CD1c-positive myeloid dendritic cell (primary cell): ENCODE data around the gene ZNF783.
A peak's percentile ranks its signal among the peaks of the same experiment; 100 is the strongest.
"Not testable (repeated sequence)": the region's sequence is repeated elsewhere in the genome, so short reads cannot be mapped to it uniquely, and the experiment has no call there.

Experiments
- DNase-seq: peaks from one replicate; pipeline ENCODE4 v3.0.0-alpha.2; 2016; ENCODE audit errors: extremely low spot score

The ZNF783 gene

GRCh38 chr7:149300620-149301285, 38.8 kb downstream of the ZNF783 start:
- DNase-seq = no peak

- DNase-seq = no peak
Measured at GRCh38 chr7:149302222-149302621, 40.2 kb downstream of the ZNF783 start.

DNA sequence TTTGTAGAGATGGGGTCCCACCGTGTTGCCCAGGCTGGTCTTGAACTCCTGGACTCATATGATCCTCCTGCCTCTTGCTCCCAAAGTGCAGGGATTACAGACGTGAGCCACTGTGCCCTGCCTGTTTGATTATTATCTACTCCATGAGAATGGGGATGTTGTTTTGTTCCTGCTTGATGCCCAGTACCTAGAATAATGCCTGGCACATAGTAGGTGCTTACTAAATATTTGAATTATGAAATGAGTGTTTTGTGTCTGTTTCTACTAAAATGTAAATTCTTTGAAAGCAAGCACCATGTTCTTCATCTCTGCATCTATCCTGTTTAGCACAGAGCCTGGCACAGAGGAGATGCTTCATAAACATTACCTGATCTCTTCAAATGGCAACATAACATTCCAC, 40.9 kb downstream of the ZNF783 start:
- DNase-seq = no peak

DNA sequence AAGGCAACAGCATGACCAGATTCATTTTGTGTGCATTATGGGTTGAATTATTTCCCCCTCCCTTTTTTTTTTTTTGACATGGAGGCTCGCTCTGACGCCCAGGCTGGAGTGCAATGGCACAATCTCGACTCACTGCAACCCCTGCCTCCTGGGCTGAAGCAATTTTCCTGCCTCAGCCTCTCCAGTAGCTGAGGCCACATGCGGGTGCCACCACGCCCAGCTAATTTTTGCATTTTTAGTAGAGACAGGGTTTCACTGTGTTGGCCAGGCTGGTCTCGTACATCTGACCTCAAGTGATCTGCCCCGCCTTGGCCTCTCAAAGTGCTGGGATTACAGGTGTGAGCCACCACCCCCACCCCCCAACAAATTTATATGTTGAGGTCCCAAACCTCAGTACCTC, 42.0 kb downstream of the ZNF783 start:
- DNase-seq = no peak

- no peak for DNase-seq
Measured at GRCh38 chr7:149306854-149307253, 44.9 kb downstream of the ZNF783 start.

DNA sequence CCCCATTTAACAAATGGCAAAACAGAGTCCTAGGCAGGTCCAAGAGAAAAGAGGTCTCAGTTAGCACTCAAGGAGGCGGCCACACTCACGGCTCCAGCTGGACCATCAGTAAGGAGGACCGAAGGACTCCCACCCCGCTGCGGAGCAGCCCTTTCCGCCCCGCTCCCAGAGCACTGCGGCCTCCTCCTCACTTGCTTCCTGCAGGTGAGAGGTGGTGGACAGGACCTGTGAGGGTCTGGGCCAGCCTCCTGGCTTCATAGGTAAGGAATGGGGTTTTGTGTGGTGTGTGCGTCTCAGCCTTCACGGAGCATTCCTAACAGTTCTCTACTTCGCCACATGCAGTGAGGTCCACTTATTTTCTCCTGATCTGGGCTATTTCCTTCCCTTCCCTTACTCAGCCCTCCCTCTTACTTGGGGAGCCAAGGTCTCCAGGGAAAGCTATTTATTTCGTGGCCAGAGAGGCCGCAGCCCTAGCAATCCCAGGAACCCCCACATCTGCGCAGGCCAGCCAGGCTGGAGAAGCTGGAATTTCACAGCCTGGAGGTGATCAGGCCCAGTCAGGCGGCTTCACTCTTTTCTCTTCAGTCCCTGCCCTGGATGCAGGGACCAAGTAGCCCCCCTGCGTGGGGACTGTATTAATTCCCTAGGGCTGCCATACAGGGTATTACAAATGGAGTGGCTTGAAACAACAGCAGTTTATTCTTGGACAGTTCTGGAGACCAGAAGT, 45.9 kb downstream of the ZNF783 start:
- no peak for DNase-seq

- peak; percentile 28 for DNase-seq
Measured at GRCh38 chr7:149310113-149310836, 48.3 kb downstream of the ZNF783 start.

- no peak for DNase-seq
Measured at GRCh38 chr7:149310990-149311573, 49.1 kb downstream of the ZNF783 start.

GRCh38 chr7:149313981-149314380, 52.0 kb downstream of the ZNF783 start:
- no peak for DNase-seq

- DNase-seq = no peak
Measured at GRCh38 chr7:149316606-149317005, 54.6 kb downstream of the ZNF783 start.

DNA sequence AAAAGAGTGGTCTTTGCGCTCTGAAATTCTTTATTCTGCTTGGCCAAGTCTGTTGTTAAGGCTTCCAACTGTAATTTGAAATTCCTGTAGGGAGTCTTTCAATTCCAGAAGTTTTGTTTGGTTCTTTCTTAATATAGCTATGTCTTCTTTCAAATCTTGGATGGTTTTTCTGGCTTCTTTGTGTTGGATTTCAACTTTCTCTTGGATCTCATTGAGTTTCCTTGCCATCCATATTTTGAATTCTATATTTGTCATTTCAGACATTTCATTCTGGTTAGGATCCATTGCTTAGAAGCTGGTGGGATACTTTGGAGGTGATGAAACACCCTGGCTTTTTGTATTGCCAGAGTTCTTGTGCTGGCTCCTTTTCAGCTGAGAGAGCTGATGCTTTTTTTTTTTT, 55.5 kb downstream of the ZNF783 start:
- DNase-seq = no peak

DNA sequence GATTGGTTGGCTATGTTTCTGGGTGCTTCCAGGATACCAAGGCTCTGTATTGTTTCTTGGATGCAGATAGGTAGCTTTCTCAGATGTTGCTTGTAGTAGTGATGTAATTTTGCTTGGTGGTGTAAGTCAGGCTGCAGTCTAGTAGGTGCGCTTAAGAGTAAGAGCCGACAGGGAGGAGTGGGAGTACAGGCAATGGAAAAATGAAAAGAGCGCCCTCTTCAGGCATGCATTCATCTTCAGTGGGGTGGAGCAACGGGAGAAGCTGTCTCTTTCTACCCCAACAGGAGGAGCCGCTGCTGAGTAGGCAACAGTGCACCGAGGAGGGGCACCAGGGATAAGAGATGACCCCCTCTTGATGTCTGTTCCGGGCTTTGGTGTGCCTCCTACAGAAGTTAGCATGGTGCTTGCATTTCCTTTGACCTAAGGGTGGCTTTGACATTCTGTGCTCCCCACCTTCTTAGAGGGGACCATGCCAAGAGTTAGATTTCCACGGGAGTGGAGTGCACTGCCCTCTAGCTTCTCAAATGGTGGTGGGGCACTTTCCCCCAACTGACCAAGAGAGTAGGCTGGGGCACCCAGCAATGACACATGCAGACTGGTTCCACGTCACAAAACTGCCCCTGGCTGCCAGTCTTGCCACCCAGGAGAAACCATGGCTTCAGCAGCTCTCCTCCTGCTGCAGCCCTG, 56.1 kb downstream of the ZNF783 start:
- no peak for DNase-seq

DNA sequence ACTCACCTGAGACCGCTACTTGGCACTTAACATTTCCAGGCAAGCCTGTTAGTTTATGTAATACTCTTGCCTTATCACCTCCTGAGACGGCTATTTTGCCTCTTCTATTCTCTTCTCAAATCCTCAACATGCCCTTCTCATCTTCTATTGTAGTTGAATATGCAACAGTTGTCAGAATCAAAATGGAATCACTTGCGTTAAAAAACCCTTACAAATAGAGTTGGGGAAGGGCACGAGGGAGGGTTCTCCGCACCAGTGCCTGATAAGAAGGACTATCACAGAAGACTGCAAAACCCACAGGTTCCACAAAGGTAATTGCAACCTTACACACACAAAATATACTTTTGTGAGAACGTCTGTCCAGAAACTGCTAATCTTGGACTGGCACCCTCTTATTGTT, 57.4 kb downstream of the ZNF783 start:
- no peak for DNase-seq

DNA sequence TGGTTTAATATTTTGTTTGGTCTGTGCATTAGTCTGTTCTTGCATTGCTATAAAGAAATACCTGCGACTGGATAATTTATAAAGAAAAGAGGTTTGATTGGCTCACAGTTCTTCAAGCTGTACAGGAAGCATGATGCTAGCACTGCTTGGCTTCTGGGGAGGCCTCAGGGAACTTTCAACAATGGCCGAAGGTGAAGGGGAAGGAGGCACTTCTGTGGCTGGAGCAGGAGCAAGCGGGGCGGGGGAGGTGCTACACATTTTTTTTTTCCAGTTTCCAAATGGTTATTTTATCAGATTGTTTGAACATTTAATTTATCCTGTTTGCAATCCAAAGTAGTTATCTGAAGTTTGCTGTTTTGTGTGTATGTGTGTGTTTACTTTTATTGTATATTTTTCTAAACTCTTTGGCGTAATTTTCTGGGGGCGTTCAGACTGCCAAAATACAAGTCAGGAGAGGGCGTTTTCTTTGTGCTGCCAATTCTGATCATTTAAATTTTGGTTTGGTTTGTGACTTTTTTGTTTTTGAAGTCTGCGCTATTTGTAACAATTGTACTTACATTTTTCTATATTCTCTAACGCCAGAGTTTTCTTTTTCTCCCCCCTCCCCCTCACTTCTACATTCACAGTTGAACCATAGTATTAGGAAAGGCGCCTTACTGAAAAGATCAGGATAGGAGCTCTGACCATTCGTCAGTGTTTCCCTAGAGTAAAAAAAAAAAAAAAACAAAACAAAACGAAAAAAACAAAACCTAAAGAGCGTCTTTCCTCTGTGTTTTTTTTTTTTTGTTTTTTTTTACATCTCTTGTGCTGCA, 58.5 kb downstream of the ZNF783 start:
- no peak for DNase-seq

DNA sequence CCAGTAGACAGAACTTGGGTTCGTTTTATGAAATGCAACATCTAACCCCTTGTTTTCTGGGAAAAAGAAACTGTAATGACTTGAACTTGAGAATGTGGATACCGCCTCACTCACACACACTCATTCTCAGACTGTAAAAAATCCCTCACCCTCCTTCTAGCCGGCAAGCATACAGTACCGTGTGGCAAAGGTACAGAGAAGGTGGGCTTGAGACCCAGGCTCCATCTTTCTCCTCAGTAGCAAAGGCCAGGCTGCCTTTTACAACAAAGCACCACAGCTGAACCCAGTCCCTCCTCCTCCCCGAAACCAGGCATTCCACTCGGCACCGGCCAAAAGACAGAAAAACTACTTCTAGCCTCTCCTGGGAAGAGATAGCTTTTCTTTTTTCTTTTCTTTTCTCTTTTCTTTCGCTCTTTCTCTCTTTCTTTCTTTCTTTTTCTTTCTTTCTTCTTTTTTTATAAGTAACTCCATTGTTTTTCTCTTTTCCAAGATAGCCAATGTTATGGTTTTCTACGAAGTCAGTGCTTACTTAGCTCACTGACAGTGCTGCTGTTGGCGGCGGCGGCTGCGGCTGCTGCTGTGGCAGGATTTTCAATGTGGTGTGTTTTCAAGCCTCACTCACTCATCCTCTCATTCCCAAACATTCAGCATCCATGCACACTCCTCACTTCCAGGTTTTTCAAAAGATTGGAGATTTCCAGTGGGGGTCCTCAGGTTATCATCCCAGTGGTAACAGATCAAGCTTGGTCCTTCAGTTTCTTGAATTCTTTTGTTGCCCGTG, 59.3 kb downstream of the ZNF783 start:
- DNase-seq = not testable (repeated sequence)

DNA sequence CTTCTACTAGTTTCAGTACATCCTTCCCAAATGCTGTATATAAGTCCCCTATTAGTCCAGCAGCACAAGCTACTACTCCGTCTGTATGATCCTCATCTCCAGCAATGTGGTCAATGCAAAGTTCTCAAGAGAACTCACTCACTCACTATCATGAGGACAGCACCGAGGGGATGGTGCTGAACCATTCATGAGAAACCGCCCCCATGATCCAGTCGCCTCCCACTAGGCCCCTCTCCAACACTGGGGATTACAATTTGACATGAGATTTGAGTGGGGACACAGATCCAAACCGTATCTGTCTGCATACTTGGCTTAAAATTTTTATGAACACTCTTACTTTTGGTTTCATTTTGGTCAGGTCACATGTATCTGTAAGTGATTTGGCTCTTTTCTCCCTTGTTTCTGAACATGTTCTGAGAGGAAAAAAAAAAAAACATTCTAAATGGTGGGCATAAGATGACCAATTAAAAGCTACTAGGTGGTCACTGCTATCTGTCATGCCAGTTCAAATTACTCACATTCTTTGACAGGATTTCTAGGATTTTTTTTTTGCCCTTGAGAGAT, 60.1 kb downstream of the ZNF783 start:
- DNase-seq = no peak

GRCh38 chr7:149322737-149323136, 60.7 kb downstream of the ZNF783 start:
- no peak for DNase-seq

DNA sequence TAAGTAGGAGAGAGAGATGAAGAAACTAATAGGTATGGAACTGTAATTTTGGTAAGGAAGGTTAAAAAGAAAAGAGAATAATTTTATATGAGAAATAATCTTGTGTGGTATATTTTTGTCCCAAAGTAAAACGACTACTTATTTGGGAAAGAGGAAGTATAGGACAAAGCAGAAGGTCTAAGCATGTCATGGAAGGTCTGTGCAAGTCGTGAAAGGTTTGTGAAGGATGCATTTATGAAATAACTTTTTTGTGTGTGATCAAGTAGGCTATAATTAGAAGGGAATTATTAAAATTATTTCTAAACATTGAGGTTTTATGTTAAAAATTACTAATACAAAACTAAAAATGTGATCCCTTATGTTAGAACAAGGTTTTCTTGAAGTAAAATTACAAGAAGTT, 63.3 kb downstream of the ZNF783 start:
- no peak for DNase-seq

GRCh38 chr7:149329265-149329664, 67.3 kb downstream of the ZNF783 start:
- no peak for DNase-seq

DNA sequence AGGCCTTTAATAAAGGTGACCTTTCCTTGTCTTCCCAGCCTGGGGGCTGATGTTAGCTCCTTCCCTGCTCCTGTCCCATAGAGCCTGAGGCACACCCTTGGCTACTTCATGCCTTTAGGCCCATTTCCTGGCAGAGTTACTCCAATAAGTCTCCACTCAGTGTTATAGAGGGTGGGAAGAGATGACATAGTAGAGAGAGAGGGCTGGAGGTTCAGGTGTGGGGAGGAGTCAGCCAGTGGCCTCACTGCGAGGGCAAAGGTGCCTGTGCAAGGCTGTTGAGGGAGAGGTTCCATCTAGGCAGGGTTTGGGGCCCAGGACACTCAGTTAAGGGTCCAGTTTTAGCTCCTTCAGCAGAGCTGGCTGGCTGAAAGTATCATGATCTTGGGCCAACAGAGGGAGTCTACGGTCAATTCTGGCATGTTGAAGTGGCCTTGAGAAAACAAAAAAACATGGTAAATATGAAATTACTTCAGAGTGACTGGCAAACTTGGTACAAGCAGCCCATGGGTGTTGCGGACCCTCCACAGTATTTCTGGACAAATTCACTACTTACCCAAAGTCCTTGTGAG, 67.9 kb downstream of the ZNF783 start:
- DNase-seq = no peak
